Stimulated activated CD4-positive, alpha-beta T cell treated with anti-CD3 and anti-CD28 coated beads, TNF-alpha, amount 100 ng/mL, for 4 hours (primary cell): ENCODE data around the gene MACROD2.
"Not testable (repeated sequence)": the region's sequence is repeated elsewhere in the genome, so short reads cannot be mapped to it uniquely, and the experiment has no call there.

ENCODE experiments used
- DNase-seq, 3 experiments: peaks; one replicate each; pipeline ENCODE4 v3.0.0-alpha.2; 2020; ENCODE audit warnings: low read depth in 3 of 3

Gene MACROD2

DNA sequence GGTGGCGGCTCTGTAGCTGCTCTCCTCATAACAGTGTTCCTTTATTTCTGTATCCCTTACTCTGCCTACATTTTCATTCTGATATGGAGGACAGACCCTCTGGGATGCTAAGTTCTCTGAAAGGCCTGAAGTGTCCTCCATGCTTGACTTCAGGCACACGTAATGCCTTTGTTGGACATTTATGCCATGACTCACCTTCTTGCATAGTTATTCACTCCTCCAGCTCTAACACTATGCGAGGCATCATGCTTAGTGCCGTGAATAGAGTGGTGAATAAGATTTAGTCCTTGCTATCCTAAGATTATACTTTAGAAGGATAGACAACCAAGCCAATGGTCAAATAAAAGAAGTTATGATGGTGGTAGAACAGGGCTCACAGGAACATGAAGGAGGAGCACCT is 1103.0 kb downstream of the MACROD2 start:
- no peak for DNase-seq

GRCh38 chr20:15099130-15099529 is 1103.8 kb downstream of the MACROD2 start:
- no peak for DNase-seq

- no peak for DNase-seq
Measured at GRCh38 chr20:15100506-15101160, 1105.3 kb downstream of the MACROD2 start.

GRCh38 chr20:15107931-15108330 is 1112.6 kb downstream of the MACROD2 start:
- no peak for DNase-seq

DNA sequence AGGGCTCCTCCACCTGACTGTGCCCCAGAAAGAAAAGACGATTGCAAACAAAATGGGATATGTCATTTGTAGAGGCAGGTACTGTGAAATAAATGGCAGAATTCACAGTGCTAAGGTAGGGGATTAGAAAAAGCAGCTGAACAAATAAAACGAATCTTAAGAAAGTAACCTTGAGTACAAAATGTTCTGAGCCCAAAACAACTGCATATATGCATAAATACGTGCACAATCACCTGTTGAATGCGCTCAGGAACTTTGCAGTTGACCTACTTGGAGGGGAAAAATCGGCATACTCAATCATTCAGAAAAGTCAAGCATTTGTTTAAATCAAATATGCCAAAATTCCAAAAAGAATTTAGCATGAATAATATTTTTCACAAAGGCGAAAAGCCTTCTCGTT is 1114.2 kb downstream of the MACROD2 start:
- no peak for DNase-seq

- no peak for DNase-seq
Measured at GRCh38 chr20:15111654-15112053, 1116.3 kb downstream of the MACROD2 start.

- DNase-seq = no peak
Measured at GRCh38 chr20:15113144-15113773, 1117.9 kb downstream of the MACROD2 start.

DNA sequence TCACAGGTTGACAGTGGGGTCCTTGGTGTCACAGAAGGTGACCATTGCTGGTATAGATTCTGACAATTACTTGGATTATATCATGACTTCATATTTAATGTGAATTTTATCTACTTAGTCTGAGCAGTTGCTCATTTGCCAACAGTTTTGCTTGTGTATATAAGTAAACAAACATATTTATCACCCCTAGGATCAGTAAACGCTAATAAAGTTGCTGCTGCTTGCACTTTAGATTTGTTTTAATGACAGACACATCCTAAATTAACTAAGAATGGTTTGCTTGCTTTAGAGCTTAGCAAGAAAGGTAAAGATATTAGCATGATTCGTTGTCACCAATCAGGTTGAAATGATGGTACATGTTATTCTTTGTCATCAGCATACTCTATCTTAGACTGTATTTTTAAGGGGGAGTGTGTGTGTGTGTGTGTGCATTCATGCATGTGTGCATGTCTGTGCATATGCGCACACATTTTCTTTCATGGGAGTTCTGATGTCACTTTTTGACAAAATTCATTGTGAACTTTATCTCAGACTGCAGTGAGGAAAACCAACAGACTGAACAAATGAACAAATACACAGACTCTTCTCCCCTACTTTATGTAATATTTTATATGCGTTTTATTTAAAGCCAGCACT is 1124.7 kb downstream of the MACROD2 start:
- DNase-seq = no peak

DNA sequence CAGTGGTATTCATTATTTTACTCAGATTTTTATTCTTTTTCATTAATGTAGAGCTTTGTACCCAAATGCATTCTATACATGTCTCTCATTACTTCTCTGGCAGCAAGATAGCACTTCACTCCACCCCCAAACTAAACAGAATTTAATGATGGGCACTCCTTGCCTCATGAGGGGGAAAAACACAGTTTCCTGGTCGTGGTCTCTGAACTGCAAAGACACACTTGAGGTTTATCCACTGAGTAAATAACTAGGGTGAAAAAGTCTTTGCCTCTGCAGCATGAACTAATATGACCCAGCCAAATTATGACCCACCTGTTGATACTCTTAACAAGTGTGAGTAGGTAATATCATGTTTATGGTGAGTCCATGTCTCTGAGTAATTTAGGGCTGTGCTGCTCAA is 1127.3 kb downstream of the MACROD2 start:
- DNase-seq = no peak

DNA sequence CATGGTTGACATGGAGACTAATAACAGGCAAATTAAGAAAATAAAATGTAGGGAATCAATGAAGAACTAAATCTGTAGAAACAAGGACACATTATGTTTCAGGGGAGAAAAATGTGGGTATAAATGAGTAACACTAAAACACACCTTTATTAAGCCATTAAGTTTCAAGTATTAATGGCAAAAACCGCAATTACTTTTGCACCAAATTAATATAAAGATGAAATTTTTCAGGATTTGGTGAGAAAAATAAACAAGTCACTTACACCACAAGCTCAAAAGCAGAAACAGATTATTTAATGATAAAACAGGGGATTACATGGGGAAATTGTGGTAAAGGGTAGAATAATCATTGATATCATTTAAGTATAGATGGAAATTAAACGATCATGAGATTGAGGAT is 1135.9 kb downstream of the MACROD2 start:
- DNase-seq = no peak

- DNase-seq = no peak
Measured at GRCh38 chr20:15138548-15139126, 1143.3 kb downstream of the MACROD2 start.

GRCh38 chr20:15139522-15139921 is 1144.2 kb downstream of the MACROD2 start:
- no peak for DNase-seq

DNA sequence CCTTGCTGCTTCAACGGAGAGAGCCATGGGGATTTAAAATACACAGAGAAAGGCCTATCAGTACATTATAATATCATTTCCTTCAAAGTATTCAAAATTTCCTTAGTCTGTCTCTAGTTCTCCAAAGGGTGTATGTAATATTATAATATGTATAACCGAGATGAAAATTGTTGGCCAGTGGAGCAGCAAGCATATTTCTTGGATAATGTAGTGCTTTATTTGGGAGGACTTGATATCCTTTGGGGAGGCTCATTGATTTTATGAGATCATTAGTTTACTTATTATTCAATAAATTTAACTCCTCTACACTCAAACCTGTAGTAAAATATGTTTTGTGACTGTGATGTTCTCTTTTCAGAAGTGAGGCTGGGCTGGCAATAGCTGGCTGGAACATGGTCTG is 1145.0 kb downstream of the MACROD2 start:
- DNase-seq = no peak

DNA sequence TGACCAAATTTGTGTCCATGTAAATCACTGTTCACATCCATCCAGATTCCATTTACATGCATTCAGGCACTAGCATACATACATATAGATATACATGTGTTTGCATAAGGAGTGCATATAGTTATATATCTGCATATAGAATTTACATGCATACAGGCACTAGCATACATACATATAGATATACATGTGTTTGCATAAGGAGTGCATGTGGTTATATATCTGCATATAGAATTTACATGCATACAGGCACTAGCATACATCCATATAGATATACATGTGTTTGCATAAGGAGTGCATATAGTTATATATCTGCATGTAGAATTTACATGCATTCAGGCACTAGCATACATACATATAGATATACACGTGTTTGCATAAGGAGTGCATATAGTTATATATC is 1145.6 kb downstream of the MACROD2 start:
- DNase-seq = not testable (repeated sequence)

DNA sequence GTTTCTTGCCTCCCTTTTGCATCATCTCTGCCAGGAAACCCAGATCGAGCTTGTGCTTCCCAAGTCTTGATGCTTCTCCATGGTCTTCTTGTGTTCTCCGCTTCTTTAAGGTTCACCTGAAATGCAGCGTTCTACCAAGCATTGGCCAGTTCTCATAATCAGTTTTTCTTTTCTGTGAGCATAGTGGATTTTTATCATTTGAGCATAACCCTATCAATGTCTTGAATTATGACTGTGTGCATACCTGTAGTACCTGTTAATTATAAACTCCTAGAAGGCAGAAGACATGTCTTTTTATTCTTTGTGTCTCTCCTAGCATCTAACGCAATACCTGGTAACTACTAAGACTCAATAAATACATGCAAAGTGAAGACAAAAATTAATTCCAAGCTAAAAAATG is 1146.5 kb downstream of the MACROD2 start:
- no peak for DNase-seq

- no peak for DNase-seq
Measured at GRCh38 chr20:15143478-15143877, 1148.2 kb downstream of the MACROD2 start.

DNA sequence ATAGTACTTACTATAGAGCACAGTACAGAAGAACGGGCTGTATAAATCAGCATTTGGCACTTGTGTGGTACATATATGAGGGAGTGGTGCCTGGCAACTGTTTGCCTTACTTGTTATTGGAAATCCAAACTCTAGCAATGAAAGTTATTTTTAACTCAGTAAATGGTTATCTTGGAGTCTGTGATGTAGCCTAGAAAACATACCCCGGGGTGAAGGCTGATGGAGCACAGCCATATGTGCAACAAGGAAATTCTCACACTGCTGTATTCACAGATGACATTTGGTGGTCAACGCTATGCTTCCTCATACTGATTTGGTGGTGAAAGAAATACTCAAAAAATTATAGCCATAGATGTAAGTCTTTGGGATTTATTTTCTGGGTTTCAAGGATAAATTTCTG is 1149.6 kb downstream of the MACROD2 start:
- DNase-seq = no peak

- DNase-seq = no peak
Measured at GRCh38 chr20:15146948-15147347, 1151.6 kb downstream of the MACROD2 start.

- no peak for DNase-seq
Measured at GRCh38 chr20:15154070-15154469, 1158.8 kb downstream of the MACROD2 start.

DNA sequence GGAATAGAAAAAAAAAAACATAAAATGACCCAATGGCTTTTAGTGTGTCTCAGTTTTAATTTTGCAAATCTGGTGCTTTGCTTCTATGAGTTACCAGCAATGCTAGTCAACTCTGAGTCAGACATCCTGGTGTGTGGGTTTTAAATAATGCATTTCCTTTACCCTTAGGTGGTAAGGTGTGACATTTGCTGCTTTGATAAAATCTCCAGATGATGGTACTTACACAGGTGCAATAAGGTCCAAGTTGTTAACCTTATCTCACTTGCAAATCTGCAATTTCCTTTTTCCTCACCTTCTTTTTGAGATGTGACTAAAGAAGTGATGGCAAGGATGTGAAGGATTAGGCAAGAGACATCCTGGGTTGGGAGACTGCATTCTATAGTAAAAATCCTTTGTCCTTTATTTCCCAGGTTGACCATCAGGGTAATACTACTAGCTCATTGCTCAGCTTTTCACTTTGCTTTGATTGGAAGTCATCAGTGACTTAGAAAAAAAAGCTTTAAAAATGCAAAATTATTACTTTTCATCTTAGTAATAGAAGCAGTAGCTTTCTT is 1160.6 kb downstream of the MACROD2 start:
- DNase-seq = no peak

- no peak for DNase-seq
Measured at GRCh38 chr20:15158533-15158932, 1163.2 kb downstream of the MACROD2 start.

DNA sequence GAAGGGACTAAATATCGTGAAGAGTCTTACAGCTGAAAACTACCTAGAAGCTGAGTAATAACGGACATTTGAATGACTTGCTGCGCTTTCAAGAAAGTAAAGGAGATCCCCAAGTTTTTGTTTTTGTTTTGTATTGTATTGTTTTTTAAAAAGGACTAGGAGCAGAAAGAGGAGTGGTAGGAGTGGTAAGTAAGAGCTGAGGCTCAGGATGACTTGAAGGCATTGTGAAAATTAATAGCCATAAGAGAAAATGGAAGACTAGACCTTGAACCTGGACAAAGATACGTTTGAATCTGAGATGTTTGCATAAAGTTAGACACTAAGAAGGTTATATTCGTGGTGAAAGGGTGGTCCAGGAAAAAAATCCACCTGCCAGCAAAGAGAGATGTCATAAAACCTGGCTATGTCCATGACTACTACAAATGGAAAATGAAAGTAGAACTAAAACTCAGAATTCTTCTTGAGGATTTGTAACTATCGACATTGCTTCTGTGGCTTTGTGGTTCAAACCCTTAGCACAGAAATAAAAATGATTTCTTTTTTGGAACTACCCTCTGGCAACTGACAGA is 1166.8 kb downstream of the MACROD2 start:
- no peak for DNase-seq
